H1 (cell line): Measurements from ENCODE around the gene TRA2A. TPM values are rescaled to one million over a fixed set of nuclear protein-coding genes. Genes with fewer than 3 reads are reported as not detected.
"Not testable (repeated sequence)": the region's sequence is repeated elsewhere in the genome, so short reads cannot be mapped to it uniquely, and the experiment has no call there.

Experiments
- CTCF ChIA-PET: fragments of 300-600 bp; sonication (Branson Sonifier 250); formaldehyde crosslinking; loops from one replicate; lab custom pipeline; 2021; ENCODE audit not compliant: partially characterized antibody; lab: Charles Lee
- POLR2A ChIA-PET: fragments of 300-600 bp; sonication (Branson Sonifier 250); formaldehyde crosslinking; loops from one replicate; lab custom pipeline; 2021; ENCODE audit warnings: inconsistent platforms; ENCODE audit not compliant: partially characterized antibody; lab: Charles Lee
- DNase-seq, 2 experiments: peaks; one replicate each; pipeline versions ENCODE4 v3.0.0 to v3.0.0-alpha.2; 2010 to 2022; ENCODE audit warnings: low spot score in 2 of 2, low read depth in 1 of 2, mixed read lengths in 1 of 2
- FAIRE-seq: peaks from 2 replicates; lab custom pipeline; 2011; peaks lifted over from hg19 to GRCh38; lab: Jason Lieb, UNC
- H2AFZ ChIP-seq: 2 replicates; pipeline ENCODE4 v1.8.1; 2012; ENCODE audit warnings: low read length, inconsistent platforms
- H2AK5ac ChIP-seq: 2 replicates; pipeline ENCODE4 v1.6.1; 2013; ENCODE audit warnings: low read depth, low read length
- H2BK120ac ChIP-seq: replicated peaks from 2 replicates; pipeline ENCODE3; 2013; ENCODE audit warnings: low read depth, low read length, inconsistent platforms
- H2BK12ac ChIP-seq: 2 replicates; pipeline ENCODE4 v1.6.1; 2013; ENCODE audit warnings: low read depth, low read length
- H2BK15ac ChIP-seq: 2 replicates; pipeline ENCODE4 v1.6.1; 2013; ENCODE audit warnings: low read length
- H2BK20ac ChIP-seq: 2 replicates; pipeline ENCODE4 v1.6.1; 2013; ENCODE audit warnings: low read length
- H2BK5ac ChIP-seq: 2 replicates; pipeline ENCODE4 v1.6.1; 2013; ENCODE audit warnings: low read depth, low read length
- H3K14ac ChIP-seq: 2 replicates; pipeline ENCODE4 v1.6.1; 2013; ENCODE audit warnings: inconsistent platforms; ENCODE audit not compliant: insufficient read length
- H3K18ac ChIP-seq: 2 replicates; pipeline ENCODE4 v1.6.1; 2013; ENCODE audit warnings: low read length; ENCODE audit errors: extremely low read depth
- H3K23ac ChIP-seq: 2 replicates; pipeline ENCODE4 v1.6.1; 2013; ENCODE audit warnings: inconsistent platforms; ENCODE audit not compliant: insufficient read length
- H3K23me2 ChIP-seq: 2 replicates; pipeline ENCODE4 v1.6.1; 2013; ENCODE audit warnings: low read depth, low read length
- H3K27ac ChIP-seq: 2 replicates; pipeline ENCODE4 v1.6.1; 2011; ENCODE audit warnings: low read depth, low read length, inconsistent platforms
- H3K27me3 ChIP-seq, 4 experiments: replicated peaks in 1 of 4; 1 replicate in 1 of 4; 2 replicates in 3 of 4; pipeline versions ENCODE4 v1.6.1 to v1.8.1; 2011 to 2013; ENCODE audit warnings: low read length in 3 of 4, mild to moderate bottlenecking in 3 of 4, inconsistent platforms in 2 of 4, mixed read lengths in 2 of 4, moderate library complexity in 1 of 4; ENCODE audit not compliant: control insufficient read depth in 3 of 4, insufficient read depth in 3 of 4; ENCODE audit errors: extremely low read depth in 1 of 4
- H3K36me3 ChIP-seq, 4 experiments: 2 replicates each; pipeline versions ENCODE4 v1.6.1 to v1.8.1; 2011 to 2013; ENCODE audit warnings: mild to moderate bottlenecking in 4 of 4, low read length in 3 of 4, moderate library complexity in 2 of 4, control low read depth in 1 of 4, inconsistent platforms in 1 of 4; ENCODE audit not compliant: insufficient read depth in 4 of 4, control insufficient read depth in 2 of 4
- H3K4ac ChIP-seq: replicated peaks from 2 replicates; pipeline ENCODE3; 2013; ENCODE audit warnings: low read length, low read depth, mixed read lengths, inconsistent platforms; ENCODE audit not compliant: insufficient read length
- H3K4me1 ChIP-seq, 4 experiments: replicated peaks in 1 of 4; 1 replicate in 1 of 4; 2 replicates in 3 of 4; pipeline versions ENCODE4 v1.6.1 to v1.8.1; 2011 to 2013; ENCODE audit warnings: low read length in 3 of 4, inconsistent platforms in 2 of 4, mixed read lengths in 1 of 4; ENCODE audit not compliant: insufficient read depth in 4 of 4, control insufficient read depth in 3 of 4
- H3K4me2 ChIP-seq, 2 experiments: 2 replicates each; pipeline versions ENCODE4 v1.6.1 to v1.8.1; 2011 to 2013; ENCODE audit warnings: low read depth in 2 of 2, low read length in 2 of 2, control low read depth in 1 of 2, inconsistent platforms in 1 of 2, mild to moderate bottlenecking in 1 of 2; ENCODE audit not compliant: insufficient read depth in 1 of 2
- H3K4me3 ChIP-seq, 4 experiments: fragments of 200-600, 300-600 bp in 1 of 4; sonication (generic), shearing (Covaris generic), sonication (Bioruptor Twin) in 1 of 4; 2 replicates each; pipeline versions ENCODE4 v1.5.1 to v1.8.1; 2011 to 2016; ENCODE audit warnings: low read length in 4 of 4, low read depth in 3 of 4, control low read depth in 2 of 4, inconsistent platforms in 2 of 4, mild to moderate bottlenecking in 2 of 4, mixed read lengths in 1 of 4, moderate library complexity in 1 of 4; ENCODE audit not compliant: insufficient read depth in 2 of 4; ENCODE audit errors: extremely low read depth in 1 of 4
- H3K56ac ChIP-seq: replicated peaks from 2 replicates; pipeline ENCODE3; 2013; ENCODE audit warnings: low read depth, mild to moderate bottlenecking, mixed read lengths, low read length, inconsistent platforms; ENCODE audit not compliant: insufficient read length
- H3K79me1 ChIP-seq: 2 replicates; pipeline ENCODE4 v1.6.1; 2013; ENCODE audit warnings: low read depth, low read length, control low read depth
- H3K79me2 ChIP-seq, 2 experiments: 2 replicates each; pipeline versions ENCODE4 v1.6.1 to v1.8.1; 2012 to 2013; ENCODE audit warnings: low read length in 2 of 2, mild to moderate bottlenecking in 2 of 2, inconsistent platforms in 1 of 2; ENCODE audit not compliant: insufficient read depth in 2 of 2, control insufficient read depth in 1 of 2
- H3K9ac ChIP-seq, 4 experiments: replicated peaks in 1 of 4; 1 replicate in 1 of 4; 2 replicates in 3 of 4; pipeline versions ENCODE4 v1.6.1 to v1.8.1; 2011 to 2013; ENCODE audit warnings: low read depth in 3 of 4, low read length in 3 of 4, control low read depth in 2 of 4, mild to moderate bottlenecking in 2 of 4, moderate library complexity in 2 of 4, inconsistent platforms in 1 of 4; ENCODE audit errors: extremely low read depth in 1 of 4
- H3K9me3 ChIP-seq, 2 experiments: 2 replicates each; pipeline versions ENCODE4 v1.6.1 to v1.8.1; 2012 to 2013; ENCODE audit warnings: mild to moderate bottlenecking in 2 of 2, moderate library complexity in 2 of 2, control low read depth in 1 of 2, inconsistent platforms in 1 of 2, low read depth in 1 of 2, low read length in 1 of 2, mixed read lengths in 1 of 2; ENCODE audit not compliant: insufficient read depth in 2 of 2
- H4K20me1 ChIP-seq, 2 experiments: replicated peaks in 1 of 2; 2 replicates each; pipeline versions ENCODE3 to v1.8.1; 2011 to 2013; ENCODE audit warnings: inconsistent platforms in 2 of 2, low read length in 2 of 2, mild to moderate bottlenecking in 1 of 2; ENCODE audit not compliant: insufficient read depth in 2 of 2, control insufficient read depth in 1 of 2
- H4K5ac ChIP-seq: 2 replicates; pipeline ENCODE4 v1.6.1; 2013; ENCODE audit warnings: low read length, low read depth, mixed read lengths, inconsistent platforms; ENCODE audit not compliant: insufficient read length
- H4K8ac ChIP-seq: 2 replicates; pipeline ENCODE4 v1.8.0; 2013; ENCODE audit warnings: mild to moderate bottlenecking, moderate library complexity, low read length, inconsistent platforms; ENCODE audit not compliant: insufficient read depth; ENCODE audit errors: extremely low read depth
- H4K91ac ChIP-seq: replicated peaks from 2 replicates; pipeline ENCODE3; 2013; ENCODE audit warnings: low read length, mixed read lengths, inconsistent platforms; ENCODE audit not compliant: insufficient read length
- POLR2AphosphoS5 ChIP-seq: IDR thresholded peaks from 2 replicates; pipeline ENCODE4 v1.6.1; 2011; ENCODE audit warnings: low read depth, low read length
- WGBS, 2 experiments: shearing (Covaris generic) in 1 of 2; methylation state at CpG; one replicate each; pipeline versions ENCODE4 v1.1.6 to v1.1.7; 2013 to 2015; ENCODE audit warnings: low lambda C conversion rate in 2 of 2, mixed read lengths in 2 of 2, inconsistent platforms in 1 of 2, low coverage in 1 of 2, missing lambda C conversion rate in 1 of 2; ENCODE audit not compliant: insufficient replicate concordance in 2 of 2, insufficient coverage in 1 of 2, insufficient read length in 1 of 2; ENCODE audit errors: extremely low coverage in 1 of 2, missing lambda C conversion rate in 1 of 2; 5-methylcytosine and 5-hydroxymethylcytosine counted together
- polyA plus RNA-seq, 7 experiments: library from polyadenylated mRNA; depleted of rRNA in 3 of 7; stranded (reverse) in 5 of 7; unstranded in 2 of 7; fragments of >200 nt in 5 of 7; fragments of 200-250 nt in 2 of 7; gene quantifications; 1 replicate in 5 of 7; 2 replicates in 1 of 7; 4 replicates in 1 of 7; pipeline versions ENCODE4 v1.2.1 to v1.2.3, GENCODE V29; 2011 to 2013; ENCODE audit warnings: missing spikeins in 2 of 7, mixed read lengths in 2 of 7
- total RNA-seq: library from RNA; stranded (reverse); fragmentation: NEBNext Ultra II Directional; extraction: Animal tissue kit (Norgen Biotek cat#: 25700); gene quantifications from 2 replicates; pipeline ENCODE4 v1.2.1, GENCODE V29; 2021

The TRA2A gene
- total and polyA plus RNA-seq, 2 of the 8 experiments (the other 6 are each of a cell fraction or from before 2014, with no cell fraction given) = 116 to 125 TPM

DNA sequence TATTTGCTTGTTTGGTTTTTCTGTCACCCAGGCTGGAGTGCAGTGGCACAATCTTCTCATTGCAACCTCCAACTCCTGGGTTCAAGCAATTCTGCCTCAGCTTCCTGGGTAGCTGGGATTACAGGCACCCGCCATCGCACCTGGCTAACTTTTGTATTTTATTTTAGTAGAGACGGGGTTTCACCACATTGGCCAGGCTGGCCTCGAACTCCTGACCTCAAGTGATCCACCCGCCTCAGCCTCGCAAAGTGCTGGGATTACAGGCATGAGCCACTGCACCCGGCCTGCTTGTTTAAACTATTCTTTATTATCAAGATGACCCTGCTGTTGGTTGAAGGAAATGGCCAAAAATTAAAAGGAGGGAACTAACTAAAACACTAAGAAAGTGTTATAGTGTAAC is 6.2 kb downstream of the TRA2A start:
- not testable (repeated sequence) for H3K4me1 ChIP-seq, H2BK20ac ChIP-seq, H4K8ac ChIP-seq, H3K4ac ChIP-seq, H2BK12ac ChIP-seq, H3K79me1 ChIP-seq, H2AFZ ChIP-seq, H4K5ac ChIP-seq, DNase-seq, H3K9me3 ChIP-seq, H2BK120ac ChIP-seq, FAIRE-seq, H2BK15ac ChIP-seq, H2AK5ac ChIP-seq, H4K91ac ChIP-seq, H3K23ac ChIP-seq, H3K4me2 ChIP-seq, H3K14ac ChIP-seq, H2BK5ac ChIP-seq, H3K18ac ChIP-seq, H3K27ac ChIP-seq, H3K27me3 ChIP-seq, H3K9ac ChIP-seq, H3K56ac ChIP-seq, H3K23me2 ChIP-seq
- Histone ChIP-seq H3K36me3 (peaks cover 2 to 18% (median 11%) of the 10 kb centered on the region in 4 experiments; a peak in 5 of 8 replicates), H4K20me1 (peaks cover 21 to 61% of the 10 kb centered on the region in 2 experiments), H3K4me3 (0 out of 8 replicates have a peak overlapping the region, but pooled peaks of 1 of the 4 experiments have one; percentile 1), H3K79me2 (peaks cover 71 to 100% of the 10 kb centered on the region in 2 experiments)
- ChIA-PET CTCF (interaction anchor here (1.5 kb wide), 1 partner anchor 19 kb away, joined by 4 read pairs; no protein-coding TSS in a partner anchor), POLR2A (interaction anchor here (0.8 to 4.0 kb wide), 6 partner anchors 11 to 279 kb away, joined by 3 to 21 read pairs (median 4); partner anchors contain the start of gene GPNMB)
- TF ChIP-seq POLR2AphosphoS5 = peak; percentile 27; the same call in 1 of the 2 replicates
- WGBS, 2 experiments = 92% methylated on average over 7 of the region's 7 CpGs; no CpG with 5 or more reads in 1 of the 2 experiments
